Inflammatory macrophage treated with lipopolysaccharide for 1 hour (primary cell): Measurements from ENCODE around the gene CYREN.
"Not testable (repeated sequence)": the region's sequence is repeated elsewhere in the genome, so short reads cannot be mapped to it uniquely, and the experiment has no call there.

ENCODE experiments used
- DNase-seq, 2 donors: peaks; one replicate each; pipeline ENCODE4 v3.0.0-alpha.2; 2020 to 2022

Gene CYREN

DNA sequence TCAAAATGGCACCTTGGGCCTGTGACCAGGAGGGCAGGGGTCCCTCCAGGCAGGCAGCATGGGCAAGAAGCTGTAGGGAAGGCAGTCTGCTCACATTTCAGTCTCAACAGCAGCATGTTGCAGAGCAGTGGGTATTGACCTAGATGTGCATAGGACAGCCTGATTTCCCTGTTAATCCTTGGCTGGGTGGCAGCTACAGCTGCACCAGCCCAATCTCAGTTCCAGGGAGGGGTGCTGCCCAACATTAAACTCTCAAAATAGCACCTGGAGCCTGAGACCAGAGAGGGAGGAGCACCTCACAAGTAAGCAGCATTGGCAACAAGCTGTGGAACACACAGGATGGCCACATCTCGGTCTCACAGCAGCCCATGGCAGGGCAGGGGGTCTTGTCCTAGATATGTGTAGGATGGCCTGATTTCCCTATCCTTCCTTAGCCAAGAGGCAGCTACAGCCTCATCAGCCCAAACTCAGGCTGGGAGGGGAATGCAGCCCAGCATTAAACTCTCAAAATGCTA is 12.3 kb downstream of the CYREN start:
- no peak for DNase-seq

DNA sequence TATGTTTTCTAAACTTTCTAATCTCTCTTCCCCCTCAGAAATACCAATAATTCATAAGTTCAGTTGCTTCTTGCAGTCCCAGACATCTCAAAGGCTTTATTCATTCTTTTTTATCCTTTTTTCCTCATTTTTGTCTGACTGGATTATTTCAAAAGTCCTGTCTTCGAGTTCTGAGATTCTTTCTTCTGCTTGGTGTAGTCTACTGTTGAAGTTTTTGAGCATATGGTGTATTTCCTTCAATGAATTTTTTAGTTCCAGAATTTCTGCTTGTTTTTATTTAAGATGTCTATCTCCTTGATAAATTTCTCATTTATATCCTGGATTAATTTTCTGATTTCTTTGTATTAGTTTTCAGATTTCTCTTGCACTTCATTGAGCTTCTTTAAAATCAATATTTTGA is 14.2 kb downstream of the CYREN start:
- DNase-seq, result no peak

DNA sequence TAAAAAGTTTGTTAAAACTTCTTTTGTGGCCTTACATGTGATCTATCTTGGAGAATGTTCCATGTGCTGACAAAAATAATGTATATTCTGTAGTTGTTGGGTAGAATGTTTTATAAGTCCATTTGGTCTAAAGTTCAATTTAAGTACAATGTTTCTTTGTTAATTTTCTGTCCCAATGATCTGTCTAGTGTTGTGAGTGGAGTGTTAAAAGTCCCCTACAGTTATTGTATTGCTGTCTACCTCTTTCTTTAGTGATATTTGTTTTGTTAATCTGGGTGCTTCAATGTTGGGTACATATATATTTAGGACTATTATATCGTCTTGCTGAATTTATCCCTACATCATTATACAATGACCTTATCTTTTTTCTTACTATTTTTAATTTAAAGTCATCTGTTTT is 15.8 kb downstream of the CYREN start:
- no peak for DNase-seq

DNA sequence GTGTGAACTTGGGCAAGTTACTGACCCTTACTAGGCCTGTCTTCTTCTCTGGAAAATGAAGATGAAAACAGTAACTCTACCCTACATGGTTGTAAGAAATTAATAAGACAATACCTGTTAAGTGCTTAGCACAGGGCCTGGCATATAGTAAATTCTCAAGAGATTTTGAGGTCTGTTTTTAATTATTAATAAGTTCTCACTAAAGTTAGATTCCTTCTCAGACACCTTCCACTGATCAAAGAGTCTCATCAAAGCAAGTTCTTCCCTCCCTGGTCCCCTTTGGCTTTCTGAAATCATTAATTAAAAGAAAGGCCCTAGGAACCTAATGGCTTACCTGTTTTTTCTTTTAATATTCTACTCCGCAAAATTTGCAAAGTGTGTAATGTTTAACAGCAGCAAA is 18.1 kb downstream of the CYREN start:
- no peak for DNase-seq

DNA sequence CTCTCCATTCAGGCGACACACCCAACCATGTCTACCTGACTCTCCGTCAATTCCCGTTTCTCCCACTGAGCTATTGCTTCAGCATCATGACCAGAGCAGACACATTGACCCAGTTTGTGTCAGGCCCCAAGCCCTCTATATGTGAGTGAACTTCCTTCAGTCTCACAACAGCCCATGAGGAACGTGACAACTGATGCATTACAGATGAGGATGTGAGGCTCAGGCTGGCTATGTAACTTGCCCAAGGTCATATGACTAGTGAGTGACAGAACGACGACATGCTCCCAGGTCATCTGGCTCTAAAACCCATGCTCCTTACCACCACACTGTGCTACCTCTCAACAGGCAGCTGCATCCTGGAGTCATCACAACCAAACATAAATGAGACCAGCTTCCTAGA is 19.0 kb downstream of the CYREN start:
- DNase-seq, result peak; percentile 76 to 91

DNA sequence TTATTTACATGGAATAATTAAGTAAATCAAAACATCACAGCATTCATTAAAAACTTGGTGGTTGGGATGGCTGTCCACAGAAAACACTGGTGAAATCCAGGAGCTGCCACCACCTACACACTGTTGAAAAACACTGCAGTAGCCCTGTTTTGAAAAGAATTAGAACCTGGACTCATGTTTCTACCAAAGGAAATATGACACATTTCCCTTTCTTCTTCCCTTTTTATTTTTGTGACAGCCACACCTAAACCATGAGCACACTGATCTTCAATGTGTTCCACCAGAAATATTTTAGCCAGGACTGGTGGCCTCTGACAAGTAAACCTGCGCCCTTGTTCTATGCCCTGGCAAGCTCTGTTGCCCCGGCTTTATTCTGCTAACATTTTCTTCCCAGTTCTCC is 19.4 kb downstream of the CYREN start:
- DNase-seq, result peak; percentile 81 to 88

DNA sequence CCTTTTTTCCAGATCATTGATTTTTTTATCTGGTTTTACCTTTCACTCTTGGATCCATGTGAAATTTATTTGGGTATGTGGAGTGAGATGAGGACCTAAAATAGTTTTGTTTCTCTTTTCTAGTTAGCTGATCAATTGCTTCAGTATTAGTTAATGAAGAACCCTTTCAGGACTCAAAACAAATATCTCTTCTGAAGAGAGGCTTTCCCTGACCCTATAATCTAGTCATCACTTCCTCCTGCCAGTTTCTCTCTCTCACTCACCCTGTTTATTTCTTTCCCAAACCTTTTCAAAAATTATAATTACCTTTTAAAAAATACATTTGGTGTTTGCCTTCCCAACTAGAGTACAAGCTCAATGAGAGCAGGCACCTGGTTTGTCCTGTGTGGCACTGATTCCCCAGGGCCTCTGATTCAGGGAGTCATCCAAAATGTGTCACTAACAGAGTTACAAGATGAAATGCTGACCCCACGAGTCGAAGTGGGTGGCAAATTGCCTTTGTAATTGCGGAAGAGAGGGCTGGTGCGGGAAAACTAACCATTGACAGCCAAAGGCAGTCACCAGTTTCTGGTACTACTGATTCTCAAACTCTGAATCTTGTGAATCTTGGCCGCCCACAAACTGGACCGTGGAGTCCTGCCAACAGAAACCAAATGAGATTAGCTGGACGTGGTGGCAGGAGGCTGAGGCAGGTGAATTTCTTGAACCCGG is 20.3 kb downstream of the CYREN start:
- DNase-seq, result peak; percentile 73 to 86

DNA sequence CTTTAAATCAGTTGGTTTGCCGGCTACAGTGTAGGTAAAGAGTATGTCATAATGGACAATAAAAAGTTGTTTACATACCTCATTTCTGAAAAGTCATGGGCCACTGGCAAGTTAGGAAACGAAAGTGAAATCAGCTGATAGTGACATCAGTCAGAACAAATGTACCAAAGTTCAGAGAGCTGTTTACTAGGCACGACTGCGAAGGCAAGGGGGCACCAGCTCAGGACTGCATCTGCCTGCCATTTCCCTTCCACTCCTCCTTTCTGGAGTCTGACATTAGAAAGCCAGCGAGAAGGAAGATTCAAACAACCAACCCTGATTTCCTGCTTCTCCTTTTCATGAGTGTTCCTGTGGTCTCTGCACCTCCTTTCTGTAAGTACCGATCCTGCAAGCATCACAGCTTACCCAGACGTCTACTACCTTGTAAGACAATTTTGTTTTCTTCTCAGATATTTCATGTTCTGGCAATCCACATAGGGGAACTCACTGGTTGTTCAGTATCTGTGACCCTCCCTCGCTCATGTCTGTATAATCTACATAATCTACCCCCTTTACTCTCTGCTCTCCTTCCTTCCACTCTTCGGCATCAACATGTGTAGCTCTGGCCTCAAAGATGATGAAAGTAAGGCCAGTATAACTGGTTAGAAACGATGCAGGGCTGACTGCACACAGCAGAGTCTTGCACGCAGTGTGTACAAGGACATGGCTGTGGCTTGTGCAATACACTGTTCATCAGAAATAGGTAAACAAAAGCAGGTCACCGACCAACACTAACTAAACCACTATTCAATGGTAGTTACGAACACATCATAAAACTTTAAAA is 22.4 kb downstream of the CYREN start, which contains the start of gene TMEM140:
Gene TMEM140, plus strand, starts transcription at position 174 of the 823 bp plus-strand sequence. CDS start 16,370 bp downstream, outside the sequence.
- peak; percentile 91 to 93 for DNase-seq

DNA sequence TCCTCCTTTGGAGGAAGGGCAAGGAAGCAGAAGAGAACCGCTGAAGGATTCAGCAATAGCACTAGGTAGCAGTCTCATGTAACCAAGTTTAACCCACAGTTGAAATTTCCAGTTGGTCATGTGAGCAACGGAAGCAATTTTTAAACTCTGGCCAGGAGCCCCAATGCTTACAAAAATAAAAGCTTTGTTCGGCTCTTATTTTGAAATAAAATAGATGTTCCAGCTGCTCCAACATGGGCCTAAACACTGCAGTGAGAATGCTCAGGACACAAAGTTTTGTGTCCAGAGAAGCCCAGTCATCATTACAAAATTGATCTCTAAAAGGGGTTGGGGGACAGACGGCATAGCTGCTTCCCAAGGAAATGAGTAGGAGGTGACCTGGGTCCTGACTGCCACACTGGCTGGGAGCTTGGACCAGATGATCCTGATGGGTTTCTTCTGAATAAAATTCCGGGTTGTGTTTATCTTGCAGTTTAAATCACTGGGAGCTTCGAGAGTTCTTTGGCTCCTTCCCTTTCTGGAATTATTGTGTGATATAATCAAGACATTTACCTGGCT is 23.1 kb downstream of the CYREN start:
- peak; percentile 63 to 68 for DNase-seq

DNA sequence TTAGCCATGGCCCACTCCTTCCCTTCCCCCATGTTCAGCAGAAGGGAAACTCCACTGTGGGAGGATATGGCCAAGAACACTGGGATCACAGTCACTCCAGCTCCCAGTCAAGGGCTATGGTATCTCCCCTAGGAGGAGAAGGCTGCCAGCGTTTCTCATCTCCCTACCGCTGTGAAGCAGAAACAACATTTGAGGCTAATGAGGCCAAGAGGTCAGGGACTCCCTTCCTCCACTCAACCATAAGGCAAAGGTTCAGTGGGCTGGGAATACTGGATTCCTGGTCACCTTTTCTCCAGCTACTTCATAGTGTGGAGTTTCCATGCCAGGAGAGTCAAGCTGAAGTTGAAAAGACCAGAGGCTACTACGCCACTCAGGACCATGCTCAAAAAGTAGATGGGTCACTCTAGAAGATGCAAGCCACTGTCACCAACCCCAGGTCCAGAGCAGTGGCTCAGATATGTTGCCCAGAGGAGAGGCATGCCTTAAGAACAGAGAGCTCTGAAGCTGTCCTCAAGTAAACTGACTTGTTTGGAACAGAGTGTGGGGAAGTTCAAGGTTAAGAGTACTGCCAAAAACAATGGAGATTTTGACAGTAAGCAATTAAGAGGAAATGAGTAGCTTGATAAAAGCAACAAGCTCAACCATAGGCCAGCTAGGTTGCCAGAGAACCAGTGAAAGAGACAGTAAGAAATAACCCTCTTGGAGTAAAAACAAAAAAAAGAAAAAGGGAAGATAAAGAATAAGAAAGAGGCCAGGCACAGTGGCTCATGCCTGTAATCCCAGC is 26.4 kb downstream of the CYREN start:
- DNase-seq, result no peak

DNA sequence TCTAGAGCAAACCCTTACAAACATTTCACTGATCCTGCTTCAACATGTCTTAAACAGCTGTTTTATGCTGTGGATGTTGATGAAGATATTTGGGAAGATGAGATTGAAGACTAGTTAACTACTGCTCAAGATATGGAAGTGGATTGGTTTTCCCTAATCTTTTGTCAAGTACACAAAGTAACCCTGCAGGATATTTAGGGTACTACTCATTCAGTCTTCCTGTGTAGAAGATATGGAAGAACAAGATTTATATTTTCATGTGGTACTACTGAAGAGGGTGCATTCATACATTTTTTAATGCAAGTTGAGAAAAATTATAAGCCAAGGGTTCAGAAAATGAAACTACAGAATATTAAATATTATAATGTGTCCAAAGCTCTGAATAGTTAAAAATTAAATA is 40.9 kb downstream of the CYREN start:
- DNase-seq, result no peak

DNA sequence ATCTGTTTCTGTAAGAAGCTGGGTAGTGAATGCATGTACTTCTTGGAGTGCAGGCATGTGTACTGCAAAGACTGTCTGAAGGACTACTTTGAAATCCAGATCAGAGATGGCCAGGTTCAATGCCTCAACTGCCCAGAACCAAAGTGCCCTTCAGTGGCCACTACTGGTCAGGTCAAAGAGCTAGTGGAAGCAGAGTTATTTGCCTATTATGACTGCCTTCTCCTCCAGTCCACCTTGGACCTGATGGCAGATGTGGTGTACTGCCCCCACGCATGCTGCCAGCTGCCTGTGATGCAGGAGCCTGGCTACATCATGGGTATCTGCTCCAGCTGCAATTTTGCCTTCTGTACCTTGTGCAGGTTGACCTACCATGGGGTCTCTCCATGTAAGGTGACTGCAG is 41.6 kb downstream of the CYREN start:
- DNase-seq, result no peak

DNA sequence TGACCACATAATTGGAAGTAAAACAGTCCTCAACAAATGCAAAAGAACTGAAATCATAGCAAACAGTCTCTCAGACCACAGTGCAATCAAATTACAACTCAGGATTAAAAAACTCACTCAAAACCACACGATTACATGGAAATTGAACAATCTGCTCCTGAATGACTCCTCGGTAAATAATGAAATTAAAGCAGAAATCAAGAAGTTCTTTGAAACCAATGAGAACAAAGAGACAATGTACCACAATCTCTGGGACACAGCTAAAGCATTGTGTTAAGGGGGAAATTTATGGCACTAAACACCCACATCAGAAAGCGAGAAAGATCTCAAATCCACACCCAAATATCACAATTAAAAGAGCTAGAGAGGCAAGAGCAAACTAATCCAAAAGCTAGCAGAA is 45.9 kb downstream of the CYREN start:
- not testable (repeated sequence) for DNase-seq

DNA sequence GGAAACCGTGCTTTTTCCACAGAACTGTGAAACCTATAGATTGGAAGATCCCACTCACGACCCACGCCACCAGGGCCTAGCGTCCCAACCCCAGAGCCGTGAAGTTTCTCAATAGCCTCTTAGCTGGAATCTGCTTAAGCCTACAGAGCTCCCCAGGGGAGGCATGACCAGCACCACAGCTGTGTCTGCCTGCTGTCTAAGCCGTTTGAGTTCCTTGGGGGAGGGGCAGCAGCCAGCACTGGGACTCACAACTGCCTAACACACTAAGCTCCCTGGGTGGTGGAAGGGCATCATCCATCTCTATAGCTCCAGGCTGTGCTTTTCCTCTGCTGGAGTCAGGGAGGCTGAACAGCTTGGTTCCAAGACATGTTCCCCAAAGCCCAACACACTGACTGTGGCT is 48.6 kb downstream of the CYREN start:
- DNase-seq, result no peak

DNA sequence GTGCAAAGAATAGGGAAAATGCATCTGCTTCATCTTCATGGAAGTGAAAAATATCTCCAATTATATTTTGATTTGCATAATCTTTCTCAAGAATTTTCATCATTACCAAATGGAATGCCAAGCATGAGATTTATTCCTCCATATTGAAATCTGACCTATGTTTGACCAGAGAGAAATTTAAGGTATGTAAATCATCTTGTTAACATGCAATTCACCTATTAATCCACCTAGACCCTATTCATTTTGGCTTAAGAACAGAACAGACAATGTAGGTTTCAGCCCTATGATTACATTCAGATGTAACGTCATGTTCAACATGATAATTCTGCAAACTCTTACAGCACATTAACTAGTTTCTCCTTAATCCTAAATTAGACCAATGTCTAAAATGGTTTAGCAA is 53.4 kb downstream of the CYREN start:
- DNase-seq, result no peak
